Retinal pigment epithelial cell (primary cell): ENCODE measurements around the gene UPK1A.

Experiments used
- DNase-seq: peaks from one replicate; pipeline ENCODE4 v3.0.0-alpha.2; 2010; ENCODE audit warnings: low read depth
- H3K4me3 ChIP-seq: 2 replicates; pipeline ENCODE4 v1.5.1; 2011; ENCODE audit warnings: mild to moderate bottlenecking, low read length, control low read depth, moderate library complexity
- CTCF ChIP-seq: conservative IDR thresholded peaks from 2 replicates; pipeline ENCODE4 v1.5.1; 2011; ENCODE audit warnings: low read depth, low read length, control low read depth, inconsistent platforms

Gene UPK1A

GRCh38 chr19:35702223-35703012 lies 36.1 kb downstream of the UPK1A start:
- TF ChIP-seq CTCF = no peak
- peak; percentile 91 for DNase-seq
- H3K4me3 ChIP-seq = peak overlapping the region; percentile 65

GRCh38 chr19:35703343-35703742 lies 37.0 kb downstream of the UPK1A start:
- no peak overlapping the region for H3K4me3 ChIP-seq
- no peak for DNase-seq
- TF ChIP-seq CTCF = no peak

- no peak for TF ChIP-seq CTCF
- no peak for DNase-seq
- no peak within 1 kb of the TSS for H3K4me3 ChIP-seq
These were observed 37.9 kb downstream of the UPK1A start, which contains the start of gene ZBTB32 for GRCh38 chr19:35704218-35704617. ZBTB32 (plus strand) TSS chr19:35704558; CDS start chr19:35714627, 10,069 bp downstream.

GRCh38 chr19:35708391-35708790 lies 42.1 kb downstream of the UPK1A start:
- no peak for DNase-seq
- no peak overlapping the region for H3K4me3 ChIP-seq
- TF ChIP-seq CTCF = no peak

GRCh38 chr19:35710784-35711723 lies 44.7 kb downstream of the UPK1A start:
- TF ChIP-seq CTCF = no peak
- no peak for DNase-seq
- no peak overlapping the region for H3K4me3 ChIP-seq

GRCh38 chr19:35712567-35713505 lies 46.5 kb downstream of the UPK1A start:
- DNase-seq = no peak
- no peak overlapping the region for H3K4me3 ChIP-seq
- TF ChIP-seq CTCF = no peak
